Urinary bladder (tissue), 4 donors: ENCODE results near the gene TECR. TPM values are rescaled to one million over a fixed set of nuclear protein-coding genes. Genes with fewer than 3 reads are reported as not detected.
"Not testable (repeated sequence)": the region's sequence is repeated elsewhere in the genome, so short reads cannot be mapped to it uniquely, and the experiment has no call there.

Source experiments
- DNase-seq: peaks from one replicate; pipeline ENCODE4 v3.0.0-alpha.2; 2015; ENCODE audit errors: extremely low spot score
- H3K27ac ChIP-seq: one replicate; pipeline ENCODE4 v1.5.1; 2013; ENCODE audit warnings: low read depth, mild to moderate bottlenecking, moderate library complexity
- H3K36me3 ChIP-seq: one replicate; pipeline ENCODE4 v1.6.1; 2013; ENCODE audit warnings: mild to moderate bottlenecking, moderate library complexity; ENCODE audit not compliant: insufficient read depth
- H3K4me1 ChIP-seq: one replicate; pipeline ENCODE4 v1.6.1; 2013; ENCODE audit warnings: mild to moderate bottlenecking, moderate library complexity; ENCODE audit not compliant: insufficient read depth
- H3K4me3 ChIP-seq: one replicate; pipeline ENCODE4 v1.5.1; 2013; ENCODE audit warnings: low read depth, low read length
- WGBS: extraction: QIAGEN DNeasy Blood & Tissue Kit; methylation state at CpG from one replicate; pipeline ENCODE4 v1.1.7; 2013; 5-methylcytosine and 5-hydroxymethylcytosine counted together
- polyA plus RNA-seq: library from polyadenylated mRNA; stranded (reverse); fragments of 200-250 nt; gene quantifications from one replicate; pipeline ENCODE4 v1.2.3, GENCODE V29; 2013
- total RNA-seq: library from RNA; depleted of rRNA; stranded (reverse); fragments of >200 nt; gene quantifications from one replicate; pipeline ENCODE4 v1.2.3, GENCODE V29; 2014
- donor health status: healthy with polysubstance abuse.
- donor health status: healthy.

Gene TECR
- total and polyA plus RNA-seq, 2 donors = 17.6 to 98.2 TPM

DNA sequence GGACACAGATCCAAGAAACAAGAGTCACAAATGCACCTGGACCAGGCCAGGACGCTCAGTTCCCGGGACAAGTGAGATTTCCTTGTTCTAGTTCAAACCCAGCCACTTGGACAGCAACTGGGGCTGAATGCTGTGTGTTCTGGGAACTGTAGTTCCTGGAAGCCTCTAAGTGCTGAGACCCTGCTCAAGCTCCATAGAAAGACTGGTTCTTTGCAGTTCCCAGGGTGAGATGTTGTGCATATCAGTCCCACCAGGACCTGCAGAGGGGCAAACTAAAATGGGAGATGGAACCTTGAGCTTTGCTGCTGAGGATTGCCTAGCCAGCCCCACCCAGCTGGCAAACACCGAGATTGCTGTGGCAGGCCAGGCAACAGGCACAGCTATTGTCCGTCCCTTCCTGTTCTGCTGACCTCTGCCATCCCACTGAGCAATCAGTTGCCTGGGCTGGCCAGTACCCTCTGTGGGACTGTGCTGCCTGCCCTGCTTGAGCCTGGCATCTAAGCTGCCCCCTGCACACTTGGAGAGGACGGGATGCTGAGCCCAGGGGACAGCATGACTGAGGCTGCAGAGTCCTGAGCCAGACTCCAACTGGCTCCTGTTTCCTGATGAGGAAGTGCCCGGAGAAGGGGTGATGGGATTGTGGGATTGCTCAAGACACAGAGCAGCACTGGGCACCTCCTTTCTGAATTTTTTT is 32.0 kb upstream of the TECR start:
- no peak overlapping the region for H3K4me3 ChIP-seq

DNA sequence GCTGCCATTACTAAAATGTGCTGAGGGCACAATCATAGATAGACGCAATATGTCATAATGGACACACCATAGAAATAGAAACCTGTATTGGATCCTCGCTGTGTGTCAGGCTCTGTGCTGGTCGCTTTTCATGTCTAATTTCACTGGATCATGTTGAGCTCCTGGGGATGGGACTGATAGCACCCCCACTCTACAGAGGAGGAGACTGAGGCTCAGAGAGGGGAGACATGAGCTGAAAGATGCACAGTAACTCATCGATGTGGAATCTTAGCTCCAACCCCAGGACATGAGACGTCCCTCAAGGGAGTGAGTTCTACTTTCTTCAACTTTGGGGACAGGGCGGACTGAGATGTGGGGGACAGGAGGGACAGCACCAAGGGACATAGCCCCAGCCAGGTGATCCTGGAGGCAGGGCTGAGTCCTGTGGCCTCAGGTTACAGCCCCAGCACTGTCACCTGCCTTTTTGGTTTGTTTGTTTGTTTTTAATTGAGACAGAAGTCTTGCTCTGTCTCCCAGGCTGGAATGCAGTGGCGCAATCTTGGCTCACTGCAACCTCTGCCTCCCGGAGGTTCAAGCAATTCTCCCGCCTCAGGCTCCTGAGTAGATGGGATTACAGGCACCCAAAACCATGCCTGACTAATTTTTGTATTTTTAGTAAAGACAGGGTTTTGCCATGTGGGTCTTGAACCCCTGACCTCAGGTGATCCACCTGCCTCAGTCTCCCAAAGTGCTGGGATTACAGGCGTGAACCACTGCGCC is 26.9 kb upstream of the TECR start:
- Histone ChIP-seq H3K36me3 (no peaks in the 10 kb centered on the region), H3K4me1 (no peaks in the 10 kb centered on the region), H3K4me3 (no peak overlapping the region), H3K27ac (no peak overlapping the region)
- DNase-seq = no peak
- WGBS = 76% methylated on average over 11 of the region's 11 CpGs

More for the DNA sequence above, 32.0 kb upstream of the TECR start:
- no peaks in the 10 kb centered on the region for H3K36me3 ChIP-seq
- 50% methylated on average over 6 of the region's 6 CpGs for WGBS
- no peaks in the 10 kb centered on the region for H3K4me1 ChIP-seq
- DNase-seq = no peak
- no peak overlapping the region for H3K27ac ChIP-seq

DNA sequence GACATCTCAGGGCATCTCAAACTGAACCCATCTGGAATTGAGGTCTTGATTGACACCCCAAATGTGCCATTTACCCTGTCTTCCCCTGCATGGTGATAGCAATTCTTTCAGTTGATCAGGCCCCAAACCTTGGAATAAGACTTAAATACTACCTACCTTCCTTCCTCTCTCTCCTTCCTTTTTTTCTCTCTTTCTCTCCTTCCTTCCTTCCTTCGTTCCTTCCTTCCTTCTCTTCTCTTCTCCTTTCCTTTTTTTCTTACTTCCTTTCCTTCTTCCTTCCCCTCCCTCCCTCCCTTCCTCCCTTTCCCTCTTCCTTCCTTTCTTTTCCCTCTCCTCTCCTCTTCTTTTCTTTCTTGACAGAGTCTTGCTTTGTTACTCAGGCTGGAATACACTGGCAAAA is 26.1 kb upstream of the TECR start:
- no peaks in the 10 kb centered on the region for H3K4me1 ChIP-seq
- H3K4me3 ChIP-seq = no peak overlapping the region
- no peaks in the 10 kb centered on the region for H3K36me3 ChIP-seq
- H3K27ac ChIP-seq = no peak overlapping the region
- DNase-seq = no peak
- 69% methylated on average over 1 of the region's 1 CpG for WGBS

DNA sequence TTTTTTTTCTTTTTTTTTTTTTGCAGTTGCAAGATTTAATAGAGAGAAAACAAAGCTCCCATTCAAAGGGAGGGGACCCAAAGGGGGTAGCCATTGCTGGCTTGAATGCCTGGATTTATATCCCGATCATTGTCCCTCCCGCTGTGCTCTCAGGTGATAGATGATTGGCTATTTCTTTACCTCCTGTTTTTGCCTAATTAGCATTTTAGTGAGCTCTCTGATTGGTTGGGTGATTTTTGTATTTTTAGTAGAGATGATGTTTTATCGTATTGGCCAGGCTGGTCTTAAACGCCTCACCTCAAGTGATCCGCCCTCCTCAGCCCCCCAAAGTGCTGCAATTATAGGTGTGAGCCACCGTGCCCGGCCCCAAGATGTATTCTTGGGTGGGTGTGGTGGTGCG is 24.8 kb upstream of the TECR start:
- DNase-seq, H3K4me3 ChIP-seq, H3K4me1 ChIP-seq, H3K27ac ChIP-seq, H3K36me3 ChIP-seq: not testable (repeated sequence)
- WGBS = 91% methylated on average over 8 of the region's 8 CpGs

DNA sequence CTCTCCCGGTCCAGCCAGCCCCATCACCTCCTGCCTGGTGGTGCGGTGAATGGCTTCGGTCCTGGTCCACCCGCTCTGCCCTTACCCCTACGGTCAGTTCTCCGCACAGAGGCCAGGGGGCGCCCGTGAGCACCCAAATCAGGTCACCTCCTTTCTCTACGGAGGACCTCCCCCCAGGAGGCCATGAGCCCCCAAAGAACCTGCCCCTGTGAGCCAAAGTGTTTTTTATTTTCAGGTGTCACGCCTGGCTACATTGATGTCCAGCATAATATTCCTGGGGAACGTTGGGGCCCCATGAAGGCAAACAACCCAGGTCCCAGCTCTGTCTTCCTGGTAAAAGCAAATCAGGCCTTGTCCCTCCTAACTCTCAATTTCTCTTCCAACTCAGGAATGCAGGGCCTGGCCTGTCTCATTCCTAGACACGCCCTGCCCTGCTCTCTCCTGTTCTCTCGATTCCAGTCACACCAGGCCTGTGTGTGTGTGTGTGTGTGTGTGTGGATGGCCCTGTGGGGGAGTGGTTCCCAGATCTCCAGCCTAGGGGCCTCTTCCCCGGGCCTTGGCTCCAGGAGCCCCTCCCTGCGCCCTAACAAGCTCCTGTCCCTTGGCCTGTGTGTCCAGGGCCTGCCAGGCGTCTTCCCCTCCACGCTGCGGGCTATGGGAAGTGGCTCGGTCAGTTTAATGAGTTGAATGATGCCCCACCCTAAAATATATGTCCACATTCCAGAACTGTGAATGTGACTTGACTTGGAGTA is 23.7 kb upstream of the TECR start:
- Histone ChIP-seq H3K4me1 (no peaks in the 10 kb centered on the region), H3K27ac (peak overlapping the region; percentile 35), H3K36me3 (no peaks in the 10 kb centered on the region), H3K4me3 (no peak overlapping the region)
- WGBS = 43% methylated on average over 19 of the region's 19 CpGs
- no peak for DNase-seq

DNA sequence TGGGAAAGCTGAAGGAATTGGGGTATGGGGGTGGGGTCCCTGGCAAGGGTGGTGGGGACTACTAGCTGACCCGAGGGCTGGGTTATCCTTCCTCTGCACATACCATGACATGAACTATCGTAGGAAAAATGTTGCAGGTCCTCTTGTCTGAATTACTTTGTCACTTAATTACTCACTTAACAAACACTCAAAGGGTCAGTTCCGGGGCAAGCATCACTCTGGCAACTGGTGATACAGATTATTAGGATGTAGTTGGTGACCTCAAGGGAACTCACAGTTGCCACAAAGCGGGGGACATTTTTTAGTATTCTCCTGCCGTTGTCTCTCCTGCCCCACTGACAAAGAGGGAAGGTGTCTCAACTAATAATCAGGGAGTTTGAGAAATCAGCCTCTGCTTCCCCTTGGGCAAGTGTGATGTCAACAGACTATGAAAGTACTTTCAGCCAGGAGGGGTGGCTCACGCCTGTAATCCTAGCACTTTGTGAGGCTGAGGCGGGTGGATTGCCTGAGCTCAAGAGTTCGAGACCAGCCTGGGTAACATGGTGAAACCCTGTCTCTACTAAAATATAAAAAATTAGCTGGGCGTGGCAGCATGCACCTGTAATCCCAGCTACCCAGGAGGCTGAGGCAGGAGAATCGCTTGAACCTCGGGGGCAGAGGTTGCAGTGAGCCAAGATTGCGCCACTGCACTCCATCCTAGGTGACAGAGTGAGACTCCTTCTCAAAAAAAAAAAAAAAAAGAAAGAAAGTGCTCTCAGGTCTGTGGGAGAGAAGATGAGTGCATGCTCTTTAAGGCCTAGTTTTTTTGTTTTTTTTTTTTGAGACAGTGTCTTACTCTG is 21.5 kb upstream of the TECR start:
- no peaks in the 10 kb centered on the region for H3K36me3 ChIP-seq
- no peak overlapping the region for H3K27ac ChIP-seq
- 71% methylated on average over 12 of the region's 12 CpGs for WGBS
- H3K4me3 ChIP-seq = no peak overlapping the region
- H3K4me1 ChIP-seq = no peaks in the 10 kb centered on the region
- DNase-seq = no peak

DNA sequence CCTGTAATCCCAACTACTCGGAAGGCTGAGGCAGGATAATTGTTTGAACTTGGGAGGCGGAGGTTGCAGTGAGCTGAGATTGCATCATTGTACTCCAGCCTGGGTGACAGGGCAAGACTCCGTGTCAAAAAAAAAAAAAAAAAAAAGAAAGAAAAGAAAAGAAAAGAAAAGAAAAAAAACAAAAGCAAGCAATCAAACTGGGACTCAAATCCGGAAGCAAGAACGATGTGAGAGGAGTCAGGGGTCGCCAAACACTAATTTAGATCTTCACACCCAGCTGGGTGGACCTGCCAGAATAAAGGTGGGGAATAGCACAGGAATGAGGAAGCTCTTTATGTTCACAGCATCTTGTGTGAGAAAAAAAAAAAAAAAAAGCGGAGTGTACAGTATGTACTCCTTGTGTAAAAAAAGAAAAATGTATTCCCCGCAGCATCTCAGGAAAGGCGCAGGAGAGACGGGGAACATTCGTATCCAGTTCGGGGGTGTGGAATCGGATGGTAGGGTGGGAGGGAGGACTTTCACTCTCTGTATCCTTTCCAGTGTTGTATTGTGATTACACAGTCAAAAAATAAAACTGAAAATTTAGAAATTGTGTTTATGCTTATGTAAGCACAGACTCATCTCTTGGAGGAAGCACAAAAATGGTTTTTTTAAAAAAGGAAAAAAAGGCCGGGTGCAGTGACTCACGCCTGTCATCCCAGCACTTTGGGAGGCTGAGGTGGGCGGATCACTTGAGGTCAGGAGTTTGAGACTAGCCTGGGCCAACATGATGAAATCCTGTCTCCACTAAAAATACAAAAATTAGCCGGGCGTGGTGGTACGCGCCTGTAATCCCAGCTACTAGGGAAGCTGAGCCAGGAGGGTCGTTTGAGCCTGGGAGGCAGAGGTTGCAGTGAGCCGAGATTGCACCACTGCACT is 18.8 kb upstream of the TECR start:
- 42% methylated on average over 22 of the region's 22 CpGs for WGBS
- Histone ChIP-seq H3K36me3 (no peaks in the 10 kb centered on the region), H3K4me1 (no peaks in the 10 kb centered on the region), H3K4me3 (no peak overlapping the region), H3K27ac (peak overlapping the region; percentile 27)
- DNase-seq = no peak

DNA sequence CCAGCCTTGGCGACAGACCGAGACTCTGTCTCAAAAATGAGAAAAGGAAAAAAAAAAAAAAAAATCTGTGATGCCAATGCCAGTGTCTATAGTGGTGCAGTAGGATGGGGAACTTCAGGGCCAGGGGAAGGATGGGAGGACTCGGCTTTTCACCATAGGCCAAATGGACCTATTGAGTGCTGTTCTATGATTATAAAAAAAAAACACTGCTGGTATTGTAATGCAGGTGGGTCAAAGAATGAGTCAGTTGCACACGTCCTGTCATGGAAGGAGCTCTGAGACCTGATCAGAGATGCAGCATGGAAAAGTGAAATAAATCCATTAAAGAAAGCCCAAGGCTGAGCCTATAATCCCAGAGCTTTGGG is 18.2 kb upstream of the TECR start:
- Histone ChIP-seq H3K27ac (no peak overlapping the region), H3K4me1 (no peaks in the 10 kb centered on the region), H3K36me3 (no peaks in the 10 kb centered on the region), H3K4me3 (no peak overlapping the region)
- WGBS = 68% methylated on average over 4 of the region's 4 CpGs
- no peak for DNase-seq

DNA sequence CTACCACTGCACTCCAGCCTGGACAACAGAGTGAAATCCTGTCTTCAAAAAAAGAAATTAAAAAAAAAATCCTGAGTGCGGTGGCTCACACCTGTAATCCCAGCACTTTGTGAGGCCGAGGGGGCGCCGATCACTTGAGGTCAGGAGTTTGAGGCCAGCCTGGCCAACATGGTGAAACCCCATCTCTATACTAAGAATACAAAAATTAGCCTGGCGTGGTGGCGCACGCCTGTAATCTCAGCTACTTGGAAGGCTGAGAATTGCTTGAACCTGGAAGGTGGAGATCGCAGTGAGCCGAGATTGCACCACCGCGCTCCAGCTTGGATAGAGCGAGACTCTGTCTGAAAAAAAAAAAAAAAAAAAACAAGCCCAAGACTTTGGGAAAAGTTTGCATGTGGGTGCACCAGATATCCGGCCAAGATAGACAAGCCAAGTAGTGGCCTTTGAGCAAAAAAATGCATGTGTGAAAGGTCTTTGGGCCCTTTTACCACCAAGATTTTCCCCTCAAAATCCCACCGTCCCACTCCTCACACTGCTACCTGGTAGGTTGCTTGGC is 16.9 kb upstream of the TECR start:
- H3K27ac ChIP-seq = no peak overlapping the region
- no peak overlapping the region for H3K4me3 ChIP-seq
- DNase-seq = no peak
- H3K36me3 ChIP-seq = no peaks in the 10 kb centered on the region
- no peaks in the 10 kb centered on the region for H3K4me1 ChIP-seq
- WGBS = 93% methylated on average over 14 of the region's 14 CpGs

DNA sequence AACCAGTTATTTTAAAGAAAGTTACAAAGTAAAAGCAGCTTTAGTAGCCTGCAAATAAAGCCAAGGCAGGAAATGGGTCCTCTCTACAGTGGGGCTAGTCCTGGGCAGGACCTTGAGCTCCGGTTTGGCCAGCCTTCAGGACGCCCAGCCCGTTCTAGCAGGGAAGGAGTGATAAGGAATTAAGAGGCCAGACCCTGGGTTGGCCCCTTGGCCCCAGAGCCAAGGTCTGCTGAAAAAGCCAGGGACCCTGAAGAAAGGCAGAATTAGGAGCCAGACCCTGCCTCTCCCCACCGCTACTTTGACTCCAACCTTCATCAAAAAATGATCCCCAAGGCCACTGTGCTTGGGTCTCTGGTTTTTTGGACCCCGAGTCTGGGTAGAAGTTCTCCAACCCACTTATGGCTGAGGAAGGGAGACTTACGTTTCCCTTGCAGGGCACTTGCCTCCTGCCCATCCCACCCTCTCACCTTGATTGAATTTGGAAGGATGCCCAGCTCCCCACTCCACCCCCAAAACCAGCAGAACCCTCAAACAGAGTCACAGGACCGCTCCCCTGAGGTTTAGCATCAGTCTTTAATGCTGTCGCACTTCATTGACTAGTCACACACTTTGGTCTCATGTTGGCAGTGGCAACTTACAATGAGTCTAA is 15.1 kb upstream of the TECR start:
- 77% methylated on average over 8 of the region's 8 CpGs for WGBS
- DNase-seq = no peak
- Histone ChIP-seq H3K36me3 (no peaks in the 10 kb centered on the region), H3K4me1 (no peaks in the 10 kb centered on the region), H3K27ac (no peak overlapping the region), H3K4me3 (no peak overlapping the region)

DNA sequence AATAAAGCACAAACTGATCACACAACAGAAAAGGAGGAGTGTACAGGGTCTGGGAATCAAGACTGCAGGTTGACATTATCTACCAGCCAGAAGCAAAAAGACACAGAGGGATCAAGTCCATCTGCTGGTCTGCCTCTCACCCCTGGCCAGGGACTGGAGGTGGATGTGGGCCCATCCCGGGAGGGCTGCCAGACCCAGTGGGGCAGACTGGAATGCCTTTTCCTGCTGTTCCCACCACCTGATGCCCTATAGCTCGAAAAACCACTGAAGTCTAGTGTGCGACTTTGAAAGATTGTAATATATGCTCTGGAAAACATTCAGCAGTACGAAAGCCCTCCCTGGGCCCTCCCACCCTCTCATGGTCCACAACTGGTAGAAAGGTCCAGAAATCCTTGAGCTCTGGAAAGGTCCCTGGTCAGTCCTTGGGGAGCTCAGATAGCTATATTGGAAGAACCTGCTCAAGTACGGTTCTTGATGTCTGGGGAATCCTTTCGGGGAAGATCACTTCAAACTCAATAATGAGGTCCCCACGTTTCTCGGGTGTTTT is 13.8 kb upstream of the TECR start:
- no peaks in the 10 kb centered on the region for H3K36me3 ChIP-seq
- H3K27ac ChIP-seq = no peak overlapping the region
- WGBS = 64% methylated on average over 8 of the region's 8 CpGs
- no peaks in the 10 kb centered on the region for H3K4me1 ChIP-seq
- DNase-seq = no peak
- no peak overlapping the region for H3K4me3 ChIP-seq

DNA sequence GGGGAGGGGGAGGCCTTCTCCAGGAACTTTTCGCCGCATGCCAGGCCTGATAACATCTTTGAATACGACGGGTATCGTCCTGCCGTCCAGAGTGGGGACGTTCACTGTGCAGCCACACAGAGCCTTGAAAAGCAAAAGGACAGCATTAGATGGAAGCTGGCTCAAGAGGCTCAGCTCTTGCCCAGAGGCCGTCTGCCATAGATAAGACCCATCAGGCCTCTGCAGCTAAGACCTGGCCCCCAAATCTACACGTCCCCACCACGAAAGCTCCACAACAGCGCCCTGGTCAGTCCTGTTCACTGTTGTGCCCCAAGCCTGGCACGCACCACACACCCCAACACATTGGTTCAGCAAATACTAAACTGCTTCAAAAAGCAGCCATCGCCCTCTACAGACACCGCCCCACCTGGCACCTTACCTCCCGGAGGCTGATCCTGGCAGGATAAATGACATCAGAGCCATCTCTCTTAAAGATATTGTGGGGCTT is 13.3 kb upstream of the TECR start:
- no peaks in the 10 kb centered on the region for H3K4me1 ChIP-seq
- no peak overlapping the region for H3K27ac ChIP-seq
- H3K36me3 ChIP-seq = no peaks in the 10 kb centered on the region
- WGBS = 64% methylated on average over 15 of the region's 15 CpGs
- no peak for DNase-seq
- H3K4me3 ChIP-seq = no peak overlapping the region
